AG20443 (cell line): ENCODE data around the gene DCTN2.

Experiments used
- DNase-seq: peaks from one replicate; pipeline ENCODE4 v3.0.0; 2012; ENCODE audit warnings: low spot score, mixed read lengths

Gene DCTN2

GRCh38 chr12:57549909-57550640 is 3.1 kb upstream of the DCTN2 start, which contains the start of gene KIF5A:
Gene KIF5A, plus strand, starts transcription at chr12:57550044. Its CDS starts 228 bp downstream, at chr12:57550272.
- peak; percentile 80 for DNase-seq

GRCh38 chr12:57549203-57549908 is 2.4 kb upstream of the DCTN2 start:
- DNase-seq = no peak

DNA sequence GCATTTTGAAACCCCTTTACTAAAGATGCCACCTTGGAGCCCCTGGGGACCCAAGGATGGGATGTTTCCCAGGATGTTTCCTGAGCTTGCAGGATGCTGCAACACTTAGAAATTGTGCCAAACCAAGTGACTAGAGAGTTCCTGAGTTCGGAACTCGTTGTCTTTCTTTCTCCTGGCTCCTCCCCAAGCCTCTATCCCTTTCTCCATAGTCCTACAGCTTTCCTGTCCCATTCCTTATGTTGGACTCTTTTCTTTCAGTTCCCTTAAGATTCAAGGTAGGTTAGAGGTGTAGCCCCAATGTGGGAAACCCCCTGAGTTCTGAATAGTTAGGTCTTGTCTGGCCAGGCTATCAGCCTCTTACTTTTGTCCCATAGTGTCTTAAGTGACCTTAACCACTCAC is 1.5 kb upstream of the DCTN2 start:
- no peak for DNase-seq

DNA sequence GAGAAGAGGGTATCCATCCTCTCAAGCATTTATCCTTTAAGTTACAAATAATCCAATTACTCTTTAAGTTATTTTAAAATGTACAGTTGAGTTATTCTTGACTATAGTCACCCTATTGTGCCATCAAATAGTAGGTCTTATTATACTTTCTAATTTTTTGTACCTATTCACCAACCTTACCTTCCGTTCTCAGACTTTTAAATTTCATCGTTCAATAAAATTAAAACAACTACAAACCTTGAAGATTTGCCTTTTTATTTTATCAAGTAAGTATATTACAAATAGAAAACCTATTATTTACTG is 972 bp upstream of the DCTN2 start:
- DNase-seq = no peak

DNA sequence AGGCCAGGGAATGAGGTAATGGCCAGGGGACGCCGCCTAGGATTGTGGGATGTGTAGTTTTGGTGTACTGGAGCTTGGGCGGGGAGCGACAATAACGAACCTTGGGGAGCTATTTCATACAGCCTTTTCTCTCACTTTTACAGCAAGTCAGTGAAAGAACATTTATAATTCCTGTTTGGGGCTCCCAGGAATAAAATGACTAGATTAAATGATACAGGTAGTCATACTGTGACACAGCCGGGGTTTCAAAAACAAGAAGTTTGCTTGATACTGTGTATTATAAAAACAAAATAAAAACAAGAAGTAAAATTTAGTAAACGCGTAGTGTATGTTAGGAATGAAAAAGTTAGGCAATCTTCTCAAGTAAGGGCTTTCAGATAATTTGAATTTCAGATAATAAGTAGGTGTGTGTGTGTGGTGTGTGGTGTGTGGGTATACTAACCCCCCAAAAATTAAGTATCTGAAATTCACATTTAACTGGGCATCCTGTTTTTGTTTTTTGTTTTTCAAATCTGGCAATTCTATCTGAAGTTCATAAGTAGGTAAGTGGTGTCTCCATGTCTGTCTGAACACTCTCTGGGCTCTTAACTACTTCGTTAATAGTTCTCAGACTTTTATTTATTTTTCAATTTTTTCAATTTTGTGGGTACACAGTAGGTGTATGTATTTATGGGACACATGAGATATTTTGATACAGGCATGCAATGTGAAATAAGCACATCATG is 458 bp upstream of the DCTN2 start:
- DNase-seq = no peak

- no peak for DNase-seq
These were observed 1.1 kb downstream of the DCTN2 start for GRCh38 chr12:57545809-57546437.

- no peak for DNase-seq
These were observed 3.4 kb downstream of the DCTN2 start for GRCh38 chr12:57543581-57543980.

DNA sequence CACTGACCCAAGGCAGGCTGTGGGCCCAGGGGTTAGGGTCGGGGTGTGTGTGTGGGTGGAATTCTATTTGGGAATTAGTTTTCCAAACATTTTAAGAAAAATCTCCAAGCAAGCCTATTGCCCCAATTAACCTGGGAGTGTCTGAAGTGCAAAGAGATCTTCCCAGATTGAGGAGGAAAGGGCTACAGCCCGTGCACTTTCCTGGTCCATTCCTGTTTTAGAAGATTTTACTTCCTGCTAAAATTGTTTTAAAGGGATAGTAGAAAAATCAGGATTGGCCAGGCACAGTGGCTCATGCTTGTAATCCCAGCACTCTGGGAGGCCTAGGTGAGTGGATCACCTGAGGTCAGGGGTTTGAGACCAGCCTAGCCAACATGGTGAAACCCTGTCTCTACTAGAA is 5.3 kb downstream of the DCTN2 start:
- no peak for DNase-seq

GRCh38 chr12:57541001-57541400 is 6.0 kb downstream of the DCTN2 start:
- no peak for DNase-seq

GRCh38 chr12:57539134-57539768 is 7.7 kb downstream of the DCTN2 start:
- DNase-seq = no peak

DNA sequence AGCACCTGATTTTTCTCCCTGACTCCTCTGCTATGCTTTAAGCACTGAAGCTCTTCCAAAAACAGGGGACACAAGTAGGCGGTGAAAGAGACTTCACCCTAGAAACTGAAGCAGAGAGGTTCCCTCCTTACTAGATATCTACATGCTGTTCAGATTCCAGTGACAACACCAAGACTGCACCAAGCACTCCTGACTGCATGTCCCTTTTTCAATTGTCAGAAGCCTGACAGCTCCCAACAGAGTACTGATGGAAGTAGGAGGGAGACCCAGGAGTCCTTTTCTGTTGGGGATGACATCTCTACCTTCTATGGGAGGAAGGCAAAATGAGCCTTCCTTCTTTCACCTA is 10.4 kb downstream of the DCTN2 start:
- no peak for DNase-seq

- DNase-seq = no peak
These were observed 11.0 kb downstream of the DCTN2 start for GRCh38 chr12:57535764-57536596.

GRCh38 chr12:57534991-57535543 is 11.9 kb downstream of the DCTN2 start:
- no peak for DNase-seq

DNA sequence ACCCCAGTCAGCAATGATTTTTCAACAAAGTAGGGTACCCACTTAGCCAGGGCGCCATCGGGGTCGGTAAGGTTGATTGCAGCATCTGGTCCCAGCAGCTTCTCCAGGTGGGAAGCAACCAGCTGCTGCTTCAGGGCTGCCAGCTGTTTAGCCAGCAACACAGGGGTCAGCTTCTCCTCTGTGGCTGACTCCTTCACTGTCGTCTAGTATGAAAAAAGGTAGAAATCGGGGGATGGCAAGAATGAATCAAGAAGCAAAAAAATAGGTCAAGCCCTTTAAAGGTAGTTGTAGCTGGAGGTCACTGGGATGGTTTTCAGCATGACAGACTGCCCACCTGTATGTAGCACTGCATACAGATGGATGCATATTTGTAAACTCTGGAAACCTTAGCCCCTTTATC is 12.7 kb downstream of the DCTN2 start:
- no peak for DNase-seq

- DNase-seq = no peak
These were observed 13.9 kb downstream of the DCTN2 start for GRCh38 chr12:57533108-57533507.

- DNase-seq = no peak
These were observed 15.2 kb downstream of the DCTN2 start for GRCh38 chr12:57531836-57532235.

- no peak for DNase-seq
These were observed 16.4 kb downstream of the DCTN2 start for GRCh38 chr12:57530396-57531142.

- no peak for DNase-seq
These were observed 17.2 kb downstream of the DCTN2 start for GRCh38 chr12:57529831-57530230.

DNA sequence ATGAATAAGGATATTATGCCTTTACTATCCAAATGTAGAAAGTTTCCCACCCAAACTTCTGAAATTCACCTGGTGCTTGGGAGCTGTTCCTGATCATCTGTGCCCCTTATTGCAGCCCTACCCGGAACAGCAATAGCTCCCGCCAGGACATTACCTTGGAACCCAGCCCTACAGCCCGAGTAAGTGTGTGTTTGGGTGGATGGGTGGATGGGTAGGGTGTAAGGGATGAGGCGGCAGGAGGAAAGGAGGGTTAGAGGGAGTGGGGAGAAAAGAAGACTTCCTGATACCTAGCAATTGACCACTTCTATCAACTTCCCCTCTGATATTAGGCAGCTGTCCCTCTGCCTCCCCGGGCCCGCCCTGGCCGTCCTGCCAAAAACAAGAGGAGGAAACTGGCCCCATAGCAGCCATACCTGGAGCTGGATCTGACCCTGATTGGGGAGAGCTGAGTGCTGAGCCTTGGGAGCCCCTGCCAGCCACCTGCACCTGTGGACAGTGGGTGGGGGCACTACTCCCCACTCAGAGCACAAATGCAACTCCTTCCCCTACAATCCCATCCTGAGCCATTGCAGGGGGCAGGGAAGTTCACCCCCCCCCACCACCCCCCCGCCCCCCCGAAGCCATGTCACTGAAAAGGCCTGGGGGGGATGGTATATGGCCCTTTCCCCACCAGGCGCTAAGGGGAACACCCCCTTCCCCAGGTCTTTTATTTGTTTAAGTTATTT is 18.0 kb downstream of the DCTN2 start:
- no peak for DNase-seq

GRCh38 chr12:57528176-57528575 is 18.8 kb downstream of the DCTN2 start:
- DNase-seq = no peak
